ENCODE results near the gene S100A3.

GRCh38 chr1:153543736-153544135 is 5.3 kb downstream of the S100A3 start:
- TF ChIP-seq, protein P1, sequence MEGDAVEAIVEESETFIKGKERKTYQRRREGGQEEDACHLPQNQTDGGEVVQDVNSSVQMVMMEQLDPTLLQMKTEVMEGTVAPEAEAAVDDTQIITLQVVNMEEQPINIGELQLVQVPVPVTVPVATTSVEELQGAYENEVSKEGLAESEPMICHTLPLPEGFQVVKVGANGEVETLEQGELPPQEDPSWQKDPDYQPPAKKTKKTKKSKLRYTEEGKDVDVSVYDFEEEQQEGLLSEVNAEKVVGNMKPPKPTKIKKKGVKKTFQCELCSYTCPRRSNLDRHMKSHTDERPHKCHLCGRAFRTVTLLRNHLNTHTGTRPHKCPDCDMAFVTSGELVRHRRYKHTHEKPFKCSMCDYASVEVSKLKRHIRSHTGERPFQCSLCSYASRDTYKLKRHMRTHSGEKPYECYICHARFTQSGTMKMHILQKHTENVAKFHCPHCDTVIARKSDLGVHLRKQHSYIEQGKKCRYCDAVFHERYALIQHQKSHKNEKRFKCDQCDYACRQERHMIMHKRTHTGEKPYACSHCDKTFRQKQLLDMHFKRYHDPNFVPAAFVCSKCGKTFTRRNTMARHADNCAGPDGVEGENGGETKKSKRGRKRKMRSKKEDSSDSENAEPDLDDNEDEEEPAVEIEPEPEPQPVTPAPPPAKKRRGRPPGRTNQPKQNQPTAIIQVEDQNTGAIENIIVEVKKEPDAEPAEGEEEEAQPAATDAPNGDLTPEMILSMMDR (IDR thresholded peaks at IDR 0.05 in 4 of 5, conservative IDR thresholded peaks at IDR 0.05 in 1 of 5) = no peak
- no peak for TF ChIP-seq POLR2A (IDR thresholded peaks at IDR 0.05)
